ENCODE measurements around the gene RRM2. TPM values are rescaled to one million over a fixed set of nuclear protein-coding genes. Genes with fewer than 3 reads are reported as not detected.

RRM2 gene
- total RNA-seq, 2 experiments from 2014 or later = 546 to 570 TPM

DNA sequence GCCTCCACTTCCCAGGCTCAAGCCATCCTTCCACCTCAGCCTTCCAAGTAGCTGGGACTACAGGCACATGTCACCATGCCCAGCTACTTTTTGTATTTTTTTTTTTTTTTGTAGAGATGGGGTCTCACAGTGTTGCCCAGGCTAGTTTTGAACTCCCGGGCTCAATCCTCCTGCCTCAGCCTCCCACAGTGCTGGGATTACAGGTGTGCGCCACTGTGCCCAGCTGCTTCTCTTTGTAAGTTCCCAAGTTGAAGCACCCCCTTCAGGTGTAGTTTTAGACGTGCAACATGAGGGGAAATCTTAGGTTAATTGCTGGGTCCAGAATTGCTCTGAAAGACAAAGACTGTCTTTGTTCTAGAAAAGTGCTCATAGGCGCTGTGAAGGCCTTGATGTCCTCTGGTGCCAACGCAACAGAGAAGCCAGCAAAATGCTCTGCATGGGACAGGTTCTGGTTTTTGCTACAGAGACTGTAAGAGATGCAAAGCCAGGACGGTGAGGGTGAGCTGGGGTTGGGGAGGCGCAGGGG, 46.6 kb downstream of the RRM2 start:
- Mint-ChIP-seq H3K27me3 (no peaks in the 10 kb centered on the region), H3K36me3 (ENCODE audit: low read depth) (peaks cover 44% of the 10 kb centered on the region), H3K27ac (no peak overlapping the region), H3K4me1 (peaks cover 3% of the 10 kb centered on the region), H3K4me3 (no peak overlapping the region), H3K9me3 (no peaks in the 10 kb centered on the region)
- POLR2A ChIA-PET = no interaction called here
- CTCF ChIA-PET = interaction anchor here (1.0 kb wide), 1 partner anchor 266 kb away, joined by 4 read pairs; no protein-coding TSS in a partner anchor
- no peak for DNase-seq

DNA sequence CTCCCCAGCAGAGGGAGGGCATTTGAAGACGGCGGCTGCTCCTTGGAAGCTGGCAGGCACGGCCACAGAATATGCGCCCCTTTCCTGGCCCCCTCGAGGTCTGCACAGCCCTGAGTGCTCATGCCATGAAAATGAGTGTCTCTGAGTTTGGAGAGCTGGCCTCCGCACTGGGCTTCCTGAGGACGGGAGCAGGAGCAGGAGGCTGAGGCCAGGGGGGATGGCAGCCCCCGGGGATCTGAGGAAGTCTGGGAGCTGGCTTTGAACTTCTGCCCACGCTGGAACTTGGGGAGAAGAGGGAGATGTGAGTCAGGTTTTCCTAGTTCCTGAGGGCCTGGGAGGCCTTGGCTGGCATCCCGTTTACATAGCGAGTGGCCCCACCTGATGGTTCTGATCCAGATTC, 47.0 kb downstream of the RRM2 start:
- H3K27ac Mint-ChIP-seq = no peak overlapping the region
- no peak for DNase-seq
- no peaks in the 10 kb centered on the region for H3K27me3 Mint-ChIP-seq
- H3K9me3 Mint-ChIP-seq = no peaks in the 10 kb centered on the region
- peaks cover 41% of the 10 kb centered on the region for H3K36me3 Mint-ChIP-seq (ENCODE audit: low read depth)
- CTCF ChIA-PET = interaction anchor here (1.0 kb wide), 1 partner anchor 266 kb away, joined by 4 read pairs; no protein-coding TSS in a partner anchor
- no peak overlapping the region for H3K4me3 Mint-ChIP-seq
- H3K4me1 Mint-ChIP-seq = no peaks in the 10 kb centered on the region
- POLR2A ChIA-PET = no interaction called here

DNA sequence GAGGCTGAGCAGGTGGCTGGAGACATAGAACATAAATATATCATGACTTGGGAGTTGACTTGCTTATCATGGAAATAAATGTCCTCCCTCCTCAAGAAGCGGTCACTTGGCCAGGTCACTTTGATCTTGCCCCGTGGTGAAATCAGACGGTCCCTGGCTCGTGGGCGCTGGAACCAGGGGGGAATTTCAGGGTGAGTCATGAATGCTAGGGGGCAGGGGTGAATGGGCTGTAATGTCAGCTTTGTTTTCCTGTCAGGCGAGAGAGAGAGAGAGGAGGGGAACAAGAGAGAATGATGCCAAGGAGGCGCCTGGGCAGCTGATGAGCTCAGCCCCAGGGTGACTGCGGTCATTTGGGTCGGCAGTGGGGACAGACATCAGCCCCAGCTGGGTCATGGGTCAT, 47.7 kb downstream of the RRM2 start:
- CTCF ChIA-PET = interaction anchor here (1.0 kb wide), 1 partner anchor 265 kb away, joined by 4 read pairs; no protein-coding TSS in a partner anchor
- H3K9me3 Mint-ChIP-seq = no peaks in the 10 kb centered on the region
- no peaks in the 10 kb centered on the region for H3K27me3 Mint-ChIP-seq
- POLR2A ChIA-PET = interaction anchor here (1.3 kb wide), 1 partner anchor 9 kb away, joined by 3 read pairs; no protein-coding TSS in a partner anchor
- no peak overlapping the region for H3K4me3 Mint-ChIP-seq
- no peak overlapping the region for H3K27ac Mint-ChIP-seq
- H3K36me3 Mint-ChIP-seq (ENCODE audit: low read depth) = peaks cover 39% of the 10 kb centered on the region
- no peak for DNase-seq
- H3K4me1 Mint-ChIP-seq = no peaks in the 10 kb centered on the region

DNA sequence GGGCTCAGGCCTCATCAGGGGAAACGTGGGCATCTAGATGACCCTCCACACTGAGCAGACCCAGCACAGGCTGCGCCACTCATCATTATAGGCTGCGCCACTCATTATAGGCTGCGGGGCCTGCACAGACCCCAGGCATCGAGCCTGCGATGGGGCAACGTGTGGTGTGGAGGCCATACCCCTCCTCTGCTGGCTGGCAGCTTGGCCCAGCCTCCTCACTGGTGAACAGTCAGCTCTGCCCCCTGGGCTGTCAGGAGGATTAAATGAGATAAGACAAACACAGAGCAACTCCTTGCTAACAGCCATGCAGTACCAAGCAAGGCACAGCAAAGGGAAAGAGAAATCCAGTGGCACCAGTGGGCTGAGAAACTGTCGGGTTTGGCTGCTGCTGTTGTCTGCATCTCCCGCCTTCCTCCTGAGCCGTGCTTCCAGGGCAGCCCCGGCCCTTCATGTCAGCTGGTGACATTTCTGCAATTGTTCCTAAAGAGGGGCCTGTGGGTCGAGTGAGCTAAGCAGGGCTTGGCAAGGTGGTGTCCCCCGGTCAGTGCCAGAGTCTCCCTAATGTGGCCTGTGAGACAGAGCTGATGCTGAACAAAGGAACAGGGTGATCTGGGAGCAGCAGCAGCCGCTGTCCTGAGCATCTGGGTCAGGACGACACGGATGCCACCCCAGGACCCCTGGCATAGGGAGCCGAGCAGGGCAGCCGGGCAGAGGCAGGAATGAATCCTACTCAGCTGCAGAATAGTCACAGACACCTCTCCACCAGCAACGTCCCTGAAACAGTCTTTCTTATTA, 48.7 kb downstream of the RRM2 start:
- H3K9me3 Mint-ChIP-seq = no peaks in the 10 kb centered on the region
- H3K4me1 Mint-ChIP-seq = no peaks in the 10 kb centered on the region
- H3K4me3 Mint-ChIP-seq = no peak overlapping the region
- peaks cover 33% of the 10 kb centered on the region for H3K36me3 Mint-ChIP-seq (ENCODE audit: low read depth)
- H3K27me3 Mint-ChIP-seq = no peaks in the 10 kb centered on the region
- CTCF ChIA-PET = interaction anchor here (0.6 kb wide), 2 partner anchors 99 to 653 kb away, joined by 3 read pairs; no protein-coding TSS in a partner anchor
- no peak for DNase-seq
- no peak overlapping the region for H3K27ac Mint-ChIP-seq
- POLR2A ChIA-PET = interaction anchor here (1.3 kb wide), 1 partner anchor 10 kb away, joined by 3 read pairs; no protein-coding TSS in a partner anchor

DNA sequence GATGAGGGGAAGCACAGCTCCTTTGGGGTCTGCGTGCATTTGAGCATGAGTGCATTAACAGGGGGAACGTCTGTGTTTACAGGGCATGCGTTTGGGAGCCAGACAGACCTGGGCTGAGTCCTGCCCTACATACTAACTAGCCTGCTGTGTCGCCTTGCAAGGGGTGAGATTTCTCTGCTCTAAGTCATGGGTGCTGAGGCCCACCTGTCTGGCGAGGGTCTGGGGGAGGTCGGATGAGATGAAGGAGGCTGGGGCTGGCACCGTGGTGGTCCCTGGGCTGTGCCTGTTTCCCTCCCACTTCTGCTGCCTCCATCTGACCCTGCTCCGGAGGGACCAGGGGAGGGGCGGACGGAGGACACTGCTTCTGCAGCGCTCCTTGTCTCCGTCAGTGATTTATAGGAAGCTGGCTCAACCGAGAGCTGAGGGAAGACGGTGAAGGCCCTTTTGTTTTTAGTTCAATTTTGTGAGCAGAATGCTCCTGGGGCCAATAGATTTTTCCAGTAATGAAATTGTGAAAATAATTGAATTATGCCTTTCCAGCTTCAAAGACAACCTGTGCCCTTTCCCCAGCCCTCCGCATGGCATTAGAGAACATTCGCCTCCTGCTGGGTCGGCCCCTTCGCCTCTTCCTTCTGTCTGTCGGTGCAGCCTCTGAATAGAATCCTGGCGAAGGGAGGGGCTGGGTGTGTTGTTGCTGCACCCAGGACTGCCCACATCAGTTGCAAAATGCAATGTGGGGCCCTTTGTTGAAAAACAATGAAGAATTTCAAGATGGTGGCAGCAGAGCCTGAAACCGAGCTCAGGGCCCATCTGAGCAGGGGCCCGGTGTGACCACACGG, 49.7 kb downstream of the RRM2 start:
- peaks cover 33% of the 10 kb centered on the region for H3K36me3 Mint-ChIP-seq (ENCODE audit: low read depth)
- ChIA-PET CTCF (interaction anchor here (0.6 kb wide), 1 partner anchor 654 kb away, joined by 3 read pairs; no protein-coding TSS in a partner anchor), POLR2A (no interaction called here)
- H3K9me3 Mint-ChIP-seq = no peaks in the 10 kb centered on the region
- H3K4me1 Mint-ChIP-seq = no peaks in the 10 kb centered on the region
- no peak overlapping the region for H3K27ac Mint-ChIP-seq
- DNase-seq = no peak
- no peak overlapping the region for H3K4me3 Mint-ChIP-seq
- no peaks in the 10 kb centered on the region for H3K27me3 Mint-ChIP-seq

DNA sequence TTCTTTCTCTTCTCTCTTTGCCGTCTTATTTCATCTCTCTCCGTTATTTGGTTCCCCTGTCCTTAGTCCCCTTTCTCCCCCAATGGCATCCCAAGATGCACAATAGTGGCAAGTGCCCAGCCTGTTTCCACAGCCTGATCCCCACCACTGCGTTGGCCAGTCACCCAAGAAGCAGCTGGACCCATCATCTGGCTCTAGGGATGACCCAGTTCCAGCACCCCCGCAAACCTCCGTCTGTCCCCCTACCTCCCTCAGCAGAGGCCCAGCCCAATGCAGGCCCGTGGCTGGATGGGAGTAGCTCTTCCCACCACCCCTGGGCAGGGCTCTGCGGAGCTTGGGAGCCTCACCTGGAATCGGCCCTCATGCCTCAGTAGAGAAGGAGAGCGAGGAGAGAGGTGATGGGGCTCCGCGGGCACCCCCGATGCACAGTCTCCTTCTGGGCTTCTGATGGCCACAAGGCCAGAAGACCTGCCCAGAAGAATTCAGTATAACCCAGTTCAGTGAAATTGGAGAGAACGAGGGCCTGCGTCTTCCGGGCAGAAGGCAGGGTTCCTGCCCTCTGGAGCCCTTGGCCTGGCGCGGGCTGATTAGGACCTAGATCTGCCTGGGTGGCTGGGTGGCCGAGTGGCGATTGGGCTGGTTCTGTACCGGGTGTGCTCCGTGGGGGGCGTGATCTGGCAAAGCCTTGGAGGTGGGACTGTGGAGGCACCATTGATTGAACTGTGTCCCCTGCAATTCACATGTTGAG, 50.9 kb downstream of the RRM2 start:
- H3K36me3 Mint-ChIP-seq (ENCODE audit: low read depth) = peaks cover 33% of the 10 kb centered on the region
- no peaks in the 10 kb centered on the region for H3K4me1 Mint-ChIP-seq
- no peak overlapping the region for H3K27ac Mint-ChIP-seq
- H3K4me3 Mint-ChIP-seq = no peak overlapping the region
- ChIA-PET POLR2A (no interaction called here), CTCF (no interaction called here)
- no peaks in the 10 kb centered on the region for H3K27me3 Mint-ChIP-seq
- no peaks in the 10 kb centered on the region for H3K9me3 Mint-ChIP-seq
- no peak for DNase-seq

DNA sequence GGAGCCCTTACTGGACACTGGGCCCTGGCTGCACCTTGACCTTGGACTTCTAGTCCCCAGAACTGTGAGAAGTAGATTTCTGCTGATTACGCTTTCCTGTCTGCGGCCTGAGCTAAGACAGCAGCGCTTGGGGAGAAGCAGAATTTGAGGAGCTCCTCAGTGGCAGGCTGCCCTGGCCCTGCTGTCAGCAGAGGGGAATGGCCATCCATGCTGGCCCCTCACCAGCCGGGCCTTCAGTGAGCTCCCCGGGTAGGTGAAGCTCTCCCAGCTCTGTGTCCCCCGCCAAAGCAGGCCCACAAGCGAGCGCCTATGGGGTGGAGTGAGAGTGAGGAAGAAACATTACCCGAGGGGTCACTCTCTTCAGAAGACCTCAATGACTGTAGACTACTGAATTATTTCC, 51.6 kb downstream of the RRM2 start:
- Mint-ChIP-seq H3K27me3 (no peaks in the 10 kb centered on the region), H3K9me3 (no peaks in the 10 kb centered on the region)
- CTCF ChIA-PET = no interaction called here

DNA sequence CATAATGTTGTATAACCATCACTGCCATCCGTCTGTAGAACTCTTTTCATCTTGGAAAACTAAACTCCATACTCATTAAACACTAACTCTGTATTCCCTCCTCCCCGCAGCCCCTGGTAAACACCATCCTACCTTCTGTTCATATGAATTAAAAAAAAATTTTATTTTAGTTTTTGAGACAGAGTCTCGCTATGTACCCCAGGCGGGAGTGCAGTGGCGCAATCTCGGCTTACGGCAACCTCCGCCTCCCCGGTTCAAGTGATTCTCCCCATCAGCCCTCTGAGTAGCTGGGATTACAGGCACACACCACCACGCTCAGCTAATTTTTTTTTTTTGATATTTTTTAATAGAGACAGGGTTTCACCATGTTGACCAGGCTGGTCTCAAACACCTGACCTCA, 52.9 kb downstream of the RRM2 start:
- ChIA-PET CTCF (interaction anchor here (1.9 kb wide), 1 partner anchor 484 kb away, joined by 4 read pairs; no protein-coding TSS in a partner anchor), POLR2A (no interaction called here)
- no peak overlapping the region for H3K4me3 Mint-ChIP-seq
- H3K27ac Mint-ChIP-seq = no peak overlapping the region
- no peaks in the 10 kb centered on the region for H3K27me3 Mint-ChIP-seq
- no peak for DNase-seq
- H3K9me3 Mint-ChIP-seq = no peaks in the 10 kb centered on the region
- H3K36me3 Mint-ChIP-seq (ENCODE audit: low read depth) = peaks cover 42% of the 10 kb centered on the region
- H3K4me1 Mint-ChIP-seq = no peaks in the 10 kb centered on the region

More for the DNA sequence above, 51.6 kb downstream of the RRM2 start:
- H3K27ac Mint-ChIP-seq = no peak overlapping the region
- H3K36me3 Mint-ChIP-seq (ENCODE audit: low read depth) = peaks cover 34% of the 10 kb centered on the region
- no peak overlapping the region for H3K4me3 Mint-ChIP-seq
- DNase-seq = no peak
- no peaks in the 10 kb centered on the region for H3K4me1 Mint-ChIP-seq
- POLR2A ChIA-PET = no interaction called here

DNA sequence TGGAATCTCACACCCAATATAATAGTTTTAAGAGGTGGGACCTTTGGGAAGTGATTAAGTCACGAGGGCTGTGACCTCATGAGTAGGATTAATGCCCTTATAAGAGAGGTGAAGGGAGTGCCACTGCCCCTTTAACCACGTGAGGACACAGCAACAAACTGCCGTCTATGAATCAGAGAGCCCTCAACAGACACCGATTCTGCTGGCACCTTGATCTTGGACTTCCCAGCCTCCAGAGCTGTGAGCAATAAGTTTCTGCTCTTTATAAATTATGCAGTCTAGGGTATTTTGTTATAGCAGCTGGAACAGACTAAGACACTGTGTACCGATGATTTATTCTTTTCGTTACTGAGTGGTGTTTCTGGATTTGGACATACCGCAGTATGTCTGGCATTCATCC, 56.2 kb downstream of the RRM2 start:
- Mint-ChIP-seq H3K27ac (no peak overlapping the region), H3K4me3 (no peak overlapping the region), H3K4me1 (no peaks in the 10 kb centered on the region), H3K9me3 (peaks cover 5% of the 10 kb centered on the region), H3K27me3 (no peaks in the 10 kb centered on the region), H3K36me3 (ENCODE audit: low read depth) (peaks cover 35% of the 10 kb centered on the region)
- ChIA-PET POLR2A (no interaction called here), CTCF (no interaction called here)
- DNase-seq = no peak

DNA sequence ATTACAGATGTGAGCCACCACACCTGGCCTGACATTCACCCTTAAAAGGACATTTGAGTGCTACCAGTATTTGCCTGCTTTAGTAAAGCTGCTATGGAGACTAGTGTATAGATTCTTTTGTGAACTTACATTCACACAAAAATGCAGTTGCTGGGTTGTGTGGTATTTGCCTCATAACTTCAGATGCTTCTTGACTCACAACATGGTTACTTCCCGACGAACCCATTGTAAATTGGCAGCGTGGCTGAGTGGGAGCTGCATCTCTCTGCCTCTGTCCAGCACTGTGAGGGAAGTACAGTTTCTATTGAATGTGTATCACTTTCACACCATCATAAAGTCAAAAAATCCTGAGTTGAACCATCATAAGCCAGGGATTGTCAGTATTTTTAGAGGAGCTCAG, 56.9 kb downstream of the RRM2 start:
- Mint-ChIP-seq H3K27me3 (no peaks in the 10 kb centered on the region), H3K27ac (no peak overlapping the region), H3K4me1 (no peaks in the 10 kb centered on the region), H3K4me3 (no peak overlapping the region), H3K9me3 (peaks cover 5% of the 10 kb centered on the region), H3K36me3 (ENCODE audit: low read depth) (peaks cover 35% of the 10 kb centered on the region)
- POLR2A ChIA-PET = no interaction called here
- CTCF ChIA-PET = interaction anchor here (0.6 kb wide), 1 partner anchor 82 kb away, joined by 3 read pairs; no protein-coding TSS in a partner anchor
- no peak for DNase-seq

DNA sequence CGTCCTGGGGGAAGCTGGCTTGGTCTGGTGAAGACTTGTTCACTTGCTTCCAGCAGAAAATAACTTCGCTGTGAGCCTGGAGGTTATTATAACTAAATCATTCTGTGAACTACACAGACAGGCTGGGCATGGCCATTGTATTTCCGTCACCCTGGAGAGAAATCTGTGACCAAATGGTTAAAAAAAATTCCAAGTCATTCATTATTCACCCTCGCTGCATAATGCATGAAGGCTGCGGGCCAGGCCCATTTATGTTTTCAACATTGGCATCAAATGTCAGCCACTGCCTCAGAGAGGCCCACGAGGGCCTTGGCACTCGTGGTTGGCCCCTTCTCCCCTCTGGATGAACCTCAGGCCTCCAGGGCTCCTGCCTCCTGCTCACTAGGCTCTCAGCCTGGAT, 57.7 kb downstream of the RRM2 start:
- H3K27me3 Mint-ChIP-seq = no peaks in the 10 kb centered on the region
- H3K4me3 Mint-ChIP-seq = no peak overlapping the region
- peaks cover 38% of the 10 kb centered on the region for H3K36me3 Mint-ChIP-seq (ENCODE audit: low read depth)
- no peaks in the 10 kb centered on the region for H3K4me1 Mint-ChIP-seq
- POLR2A ChIA-PET = no interaction called here
- DNase-seq = no peak
- H3K27ac Mint-ChIP-seq = no peak overlapping the region
- CTCF ChIA-PET = no interaction called here
- peaks cover 5% of the 10 kb centered on the region for H3K9me3 Mint-ChIP-seq

Measured in activated CD4-positive, alpha-beta memory T cell treated with anti-CD3 and anti-CD28 coated beads, Interleukin-2, amount 10 ng/mL, durations not matched to agents 7 days and 5 days (primary cell).